B cell (primary cell): ENCODE data around the gene EEPD1.

ENCODE experiments used
- CTCF ChIP-seq: fragments of 200-600 bp; IDR thresholded peaks from one replicate; pipeline ENCODE4 v1.8.0; 2022; ENCODE audit warnings: antibody characterized with exemption, mild to moderate bottlenecking
- EZH2 ChIP-seq: IDR thresholded peaks from 2 replicates; pipeline ENCODE4 v1.6.1; 2012; ENCODE audit warnings: borderline replicate concordance, low read depth, mild to moderate bottlenecking, moderate library complexity, low read length; ENCODE audit not compliant: insufficient read depth, poor library complexity, severe bottlenecking

DNA sequence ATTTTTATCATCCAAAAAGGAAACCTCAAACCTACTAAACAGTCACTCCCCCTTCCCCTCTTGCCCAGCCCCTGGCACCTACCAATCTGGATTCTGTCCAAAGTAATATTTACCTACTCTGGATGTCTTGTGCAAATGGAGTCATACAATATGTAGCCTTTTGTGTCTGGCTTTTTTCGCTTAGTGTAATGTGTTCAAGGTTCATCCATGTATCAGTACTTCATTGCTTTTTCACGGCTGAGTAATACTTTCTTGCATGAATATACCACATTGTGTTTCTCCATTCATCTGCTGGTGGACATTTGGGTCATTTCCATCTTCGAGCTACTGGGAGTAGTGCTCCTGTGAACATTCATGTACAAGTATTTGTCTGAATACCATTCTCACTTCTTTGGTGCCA, 113.6 kb downstream of the EEPD1 start:
- TF ChIP-seq CTCF (no peak), EZH2 (no peak)
